NCI-H187 treated with DMSO at 0.1 percent for 48 hours (cell line): ENCODE results near the gene SLU7.
A peak's percentile ranks its signal among the peaks of the same experiment; 100 is the strongest.
"Not testable (repeated sequence)": the region's sequence is repeated elsewhere in the genome, so short reads cannot be mapped to it uniquely, and the experiment has no call there.

Experiments used
- DNase-seq: peaks from one replicate; lab custom pipeline; 2025; lab: John Stamatoyannopoulos, UW

SLU7 gene

GRCh38 chr5:160450164-160450932 is 31.5 kb upstream of the SLU7 start:
- no peak for DNase-seq

GRCh38 chr5:160449458-160449857 is 30.6 kb upstream of the SLU7 start:
- no peak for DNase-seq

GRCh38 chr5:160448886-160449285 is 30.0 kb upstream of the SLU7 start:
- no peak for DNase-seq

GRCh38 chr5:160445751-160446150 is 26.9 kb upstream of the SLU7 start:
- DNase-seq: no peak

GRCh38 chr5:160445132-160445531 is 26.3 kb upstream of the SLU7 start:
- DNase-seq: no peak

- DNase-seq: no peak
Measured at GRCh38 chr5:160444407-160444806, 25.5 kb upstream of the SLU7 start.

- no peak for DNase-seq
Measured at GRCh38 chr5:160442824-160443431, 24.0 kb upstream of the SLU7 start.

GRCh38 chr5:160441311-160441781 is 22.5 kb upstream of the SLU7 start:
- DNase-seq: no peak

GRCh38 chr5:160439205-160439600 is 20.3 kb upstream of the SLU7 start:
- DNase-seq: peak; percentile 33

- peak; percentile 65 for DNase-seq
Measured at GRCh38 chr5:160438316-160439204, 19.7 kb upstream of the SLU7 start.

- DNase-seq: no peak
Measured at GRCh38 chr5:160437271-160437670, 18.4 kb upstream of the SLU7 start.

- not testable (repeated sequence) for DNase-seq
Measured at GRCh38 chr5:160436661-160437060, 17.8 kb upstream of the SLU7 start.

- DNase-seq: no peak
Measured at GRCh38 chr5:160436017-160436416, 17.1 kb upstream of the SLU7 start.

GRCh38 chr5:160435532-160435931 is 16.7 kb upstream of the SLU7 start:
- no peak for DNase-seq

- DNase-seq: peak; percentile 82
Measured at GRCh38 chr5:160434022-160434531, 15.2 kb upstream of the SLU7 start.

- no peak for DNase-seq
Measured at GRCh38 chr5:160432787-160433186, 13.9 kb upstream of the SLU7 start.

GRCh38 chr5:160432196-160432595 is 13.3 kb upstream of the SLU7 start:
- no peak for DNase-seq

- no peak for DNase-seq
Measured at GRCh38 chr5:160427607-160428006, 8.7 kb upstream of the SLU7 start.

- peak; percentile 81 for DNase-seq
Measured at GRCh38 chr5:160423099-160423498, 4.2 kb upstream of the SLU7 start.

- peak; percentile 76 for DNase-seq
Measured at GRCh38 chr5:160421625-160422258, 2.9 kb upstream of the SLU7 start, which contains the start of gene PTTG1. TSS of gene PTTG1 (plus strand) at chr5:160421855. CDS start at chr5:160422313, 458 bp downstream.

- DNase-seq: no peak
Measured at GRCh38 chr5:160420331-160420610, 1.4 kb upstream of the SLU7 start.
